GM21515 (cell line): ENCODE results near the gene VPS4A.
"Not testable (repeated sequence)": the region's sequence is repeated elsewhere in the genome, so short reads cannot be mapped to it uniquely, and the experiment has no call there.

Source experiments
- ATAC-seq: cut with Tn5 transposase; IDR thresholded peaks from one replicate; pipeline ENCODE4 v1.9.1; 2021; ENCODE audit not compliant: unreplicated experiment

VPS4A gene

GRCh38 chr16:69326172-69326873, 15.2 kb downstream of the VPS4A start:
- no peak for ATAC-seq

- no peak for ATAC-seq
Measured at GRCh38 chr16:69327585-69328310, 16.6 kb downstream of the VPS4A start.

- ATAC-seq: no peak
Measured at GRCh38 chr16:69328854-69329316, 17.7 kb downstream of the VPS4A start.

GRCh38 chr16:69329369-69330285, 18.5 kb downstream of the VPS4A start:
- ATAC-seq: peak; percentile 36

- ATAC-seq: peak; percentile 93
Measured at GRCh38 chr16:69330286-69331109, 19.3 kb downstream of the VPS4A start, which contains the start of gene PDF. Gene PDF (minus strand): TSS chr16:69330588. CDS start chr16:69330570, 18 bp downstream.

- no peak for ATAC-seq
Measured at GRCh38 chr16:69334696-69335095, 23.5 kb downstream of the VPS4A start.

- no peak for ATAC-seq
Measured at GRCh38 chr16:69338557-69339288, 27.6 kb downstream of the VPS4A start.

- ATAC-seq: peak; percentile 83
Measured at GRCh38 chr16:69339289-69340094, 28.3 kb downstream of the VPS4A start, which contains the start of the genes COG8 and NIP7. Gene COG8 (minus strand): TSS chr16:69339564. CDS start chr16:69339552, 12 bp downstream. Gene NIP7 (plus strand): TSS chr16:69339772. CDS start chr16:69339830, 58 bp downstream.

GRCh38 chr16:69340095-69340644, 29.0 kb downstream of the VPS4A start:
- no peak for ATAC-seq

GRCh38 chr16:69344171-69344570, 33.0 kb downstream of the VPS4A start:
- no peak for ATAC-seq

GRCh38 chr16:69345923-69346322, 34.8 kb downstream of the VPS4A start:
- no peak for ATAC-seq

- no peak for ATAC-seq
Measured at GRCh38 chr16:69346683-69347082, 35.5 kb downstream of the VPS4A start.

- ATAC-seq: no peak
Measured at GRCh38 chr16:69348222-69348621, 37.1 kb downstream of the VPS4A start.

GRCh38 chr16:69349536-69349935, 38.4 kb downstream of the VPS4A start:
- no peak for ATAC-seq

- no peak for ATAC-seq
Measured at GRCh38 chr16:69350536-69351133, 39.5 kb downstream of the VPS4A start.

GRCh38 chr16:69351309-69352027, 40.3 kb downstream of the VPS4A start, which contains the start of gene TMED6:
Gene TMED6 (minus strand): TSS chr16:69351786. CDS start chr16:69351753, 33 bp downstream.
- no peak for ATAC-seq

GRCh38 chr16:69360070-69360469, 48.9 kb downstream of the VPS4A start:
- not testable (repeated sequence) for ATAC-seq
